Cortex of kidney (tissue), 1 donor: ENCODE data around the gene CTTNBP2.

Experiments
- DNase-seq: peaks from one replicate; lab custom pipeline; 2025; lab: John Stamatoyannopoulos, UW

The CTTNBP2 gene

DNA sequence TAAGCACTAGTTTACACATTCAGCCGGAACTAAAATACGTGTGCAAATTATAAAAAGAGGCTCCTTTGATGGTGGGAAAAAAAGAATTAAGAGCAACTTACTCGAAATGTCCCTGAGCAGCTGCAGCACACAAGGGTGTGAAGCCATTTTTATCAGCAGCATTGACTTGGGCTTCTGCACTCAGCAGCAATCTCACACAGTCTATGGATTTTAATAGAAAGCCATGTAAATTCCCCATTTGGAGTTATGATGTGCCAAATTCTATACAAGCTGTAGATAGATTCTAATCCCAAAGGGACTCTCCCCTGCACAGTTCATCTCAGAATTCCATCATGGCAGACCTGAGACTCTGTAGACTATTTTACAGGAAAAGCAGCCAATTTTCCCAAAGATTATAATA, 90.5 kb downstream of the CTTNBP2 start:
- DNase-seq, result no peak

DNA sequence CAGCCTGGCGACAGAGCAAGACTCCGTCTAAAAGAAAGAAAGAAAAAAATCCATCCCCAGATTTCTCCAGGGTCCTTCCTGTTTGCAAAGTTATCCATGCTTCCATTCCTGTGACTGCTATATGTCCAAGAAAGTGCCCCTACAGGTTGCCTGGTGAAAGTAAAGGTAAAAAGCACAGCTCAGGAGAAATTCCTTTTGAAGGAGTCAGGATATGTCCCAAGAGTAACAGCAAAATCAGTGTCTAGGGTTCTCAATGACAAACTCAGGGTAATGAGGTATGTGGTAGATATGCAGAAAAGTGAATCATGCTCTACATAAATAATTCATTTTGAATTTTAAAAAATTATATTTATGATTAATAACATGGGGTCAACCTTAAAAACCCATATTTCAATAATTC, 91.5 kb downstream of the CTTNBP2 start:
- no peak for DNase-seq

DNA sequence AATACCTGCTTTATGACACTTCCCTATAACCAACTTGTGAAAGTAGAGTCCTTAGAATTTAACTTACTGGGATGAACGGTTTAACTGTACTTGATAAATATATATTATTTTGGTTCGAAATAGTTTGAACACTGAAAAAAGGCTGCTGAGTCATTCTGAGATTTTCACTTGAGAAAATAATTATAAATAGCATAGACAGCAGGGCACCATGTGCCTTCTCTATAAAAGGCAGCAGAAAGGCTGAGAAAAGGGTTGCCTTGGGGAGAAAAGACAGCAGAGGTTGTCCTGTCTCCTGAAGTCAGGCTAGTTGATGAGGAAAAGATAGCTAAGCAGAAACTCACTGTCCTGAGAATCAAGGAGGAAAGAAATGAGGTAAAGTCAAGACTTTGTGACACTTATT, 92.4 kb downstream of the CTTNBP2 start:
- no peak for DNase-seq

DNA sequence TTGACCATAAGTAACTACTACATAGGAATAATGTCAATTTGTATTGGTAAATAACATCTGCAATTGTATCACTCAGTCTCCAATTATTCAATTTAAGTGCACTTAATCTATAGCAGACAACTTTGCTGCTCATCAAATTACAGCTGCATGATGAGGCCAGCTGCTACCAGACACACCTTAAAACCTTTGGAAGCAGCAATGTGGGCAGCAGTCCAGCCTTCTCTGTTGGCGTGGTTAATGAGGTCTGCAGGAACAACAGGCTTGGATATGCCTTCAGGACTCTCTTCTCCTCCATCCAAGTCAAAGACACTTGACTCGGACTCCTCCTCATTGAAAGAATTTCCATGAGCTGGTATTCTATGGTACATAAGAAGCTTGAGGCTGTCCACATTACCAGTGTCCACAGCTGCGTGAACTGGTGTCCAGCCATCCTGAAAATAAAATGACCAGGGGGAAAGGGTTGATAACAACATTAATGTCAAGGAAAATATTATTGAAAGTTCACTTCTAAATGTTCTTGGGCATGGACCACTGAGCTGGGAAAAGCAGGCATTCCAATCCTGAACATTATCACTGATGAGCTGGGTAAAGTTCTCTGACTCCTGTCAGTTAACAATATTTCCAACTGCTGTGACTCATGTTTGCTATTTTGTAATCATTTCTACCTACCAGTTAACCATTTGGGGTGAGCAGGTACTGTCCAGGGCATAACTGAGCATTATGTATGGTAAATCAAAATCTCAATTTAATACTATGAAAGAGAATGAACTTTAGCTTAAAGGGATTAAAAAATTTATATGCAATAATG, 95.7 kb downstream of the CTTNBP2 start:
- no peak for DNase-seq

DNA sequence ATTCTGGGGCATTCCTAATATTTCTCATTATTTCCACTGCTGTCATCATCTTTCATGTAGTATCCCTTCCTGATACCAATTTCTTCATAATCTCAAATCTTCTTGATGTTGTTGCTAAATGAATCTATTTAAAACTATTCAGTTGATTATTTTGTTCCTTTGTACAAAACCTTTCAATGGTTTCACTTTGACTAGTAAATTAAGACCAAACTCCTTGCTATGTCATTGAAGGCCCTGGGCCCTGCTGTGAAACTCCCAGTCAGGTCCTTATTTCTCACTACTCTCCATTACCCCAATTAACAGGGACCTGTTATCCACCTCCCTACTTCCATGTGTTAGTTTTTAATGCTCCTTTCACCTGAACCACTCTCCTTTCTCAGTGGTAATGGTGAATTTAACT, 97.0 kb downstream of the CTTNBP2 start:
- DNase-seq, result no peak

DNA sequence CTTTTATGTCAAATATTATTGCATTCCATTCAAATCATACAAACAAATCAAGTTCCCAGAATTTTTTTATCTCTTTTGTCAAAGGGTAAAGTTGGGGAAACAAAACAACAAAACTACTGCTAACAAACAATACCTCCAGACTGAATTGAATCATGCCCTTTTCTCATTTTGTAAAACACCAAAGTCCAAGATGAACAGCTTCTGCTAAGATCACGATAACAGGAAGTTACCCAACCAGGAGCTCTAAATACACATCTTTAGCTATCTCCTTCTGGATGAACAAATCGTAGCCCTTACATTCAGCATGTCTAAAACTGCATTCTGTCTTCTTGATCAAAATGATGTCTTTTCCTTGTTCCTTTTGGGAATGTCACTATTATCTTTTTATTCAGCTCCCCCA, 97.4 kb downstream of the CTTNBP2 start:
- no peak for DNase-seq

DNA sequence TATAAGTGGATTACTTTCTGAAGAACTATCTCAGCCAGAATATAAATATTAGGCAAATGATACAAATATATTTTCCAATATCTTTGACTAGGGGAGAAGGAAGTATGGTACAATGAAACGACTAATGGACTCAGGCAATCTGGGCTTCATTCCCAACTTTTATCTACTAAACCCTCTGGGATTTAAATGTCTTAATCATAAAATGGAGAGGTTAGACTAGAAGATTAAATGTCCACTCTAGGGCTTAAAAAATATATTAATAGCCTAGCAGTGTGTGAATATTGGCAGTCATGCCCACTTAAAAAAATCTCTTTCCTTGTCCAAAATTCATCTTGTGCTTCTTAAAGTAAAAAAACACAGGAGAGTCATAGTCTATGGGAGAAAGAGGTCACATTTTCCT, 98.3 kb downstream of the CTTNBP2 start:
- DNase-seq, result no peak

DNA sequence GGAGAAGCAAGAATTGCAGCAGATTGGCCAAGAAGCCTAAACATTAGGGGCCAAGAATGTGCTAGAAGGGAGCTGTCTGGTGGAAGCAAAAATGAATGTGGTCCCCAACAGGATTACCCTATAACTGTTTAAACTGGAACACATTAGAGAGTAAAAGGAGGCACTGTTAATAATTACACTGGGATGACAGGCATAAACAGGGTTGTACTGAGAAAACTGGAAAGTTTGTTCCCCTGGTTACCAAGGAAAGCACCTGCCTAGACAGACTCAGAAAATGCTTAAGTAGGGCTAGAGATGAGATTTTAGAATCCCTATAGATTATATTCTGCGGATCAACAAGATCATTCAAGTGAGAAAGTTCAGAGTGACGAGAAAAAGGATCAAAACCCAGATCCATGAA, 100.8 kb downstream of the CTTNBP2 start:
- no peak for DNase-seq

DNA sequence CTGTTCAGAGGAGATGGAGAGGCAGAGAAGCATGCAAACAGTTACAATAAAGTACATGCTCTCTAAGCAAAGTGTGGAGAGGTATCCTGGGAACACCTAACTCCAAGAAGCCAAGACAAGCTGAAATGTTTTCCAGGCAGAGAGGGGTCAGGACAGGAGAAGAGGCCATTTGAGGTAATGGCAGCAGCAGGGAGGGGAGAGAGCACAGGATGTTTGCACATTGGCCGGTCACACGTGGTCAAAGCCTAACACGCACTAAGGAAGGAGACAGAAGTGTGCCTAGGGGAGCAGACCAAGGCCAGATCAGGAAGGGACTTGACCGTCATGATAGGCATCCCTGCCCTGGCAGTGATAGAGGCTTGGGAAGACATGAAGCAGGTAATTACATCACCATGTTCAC, 101.5 kb downstream of the CTTNBP2 start:
- no peak for DNase-seq

DNA sequence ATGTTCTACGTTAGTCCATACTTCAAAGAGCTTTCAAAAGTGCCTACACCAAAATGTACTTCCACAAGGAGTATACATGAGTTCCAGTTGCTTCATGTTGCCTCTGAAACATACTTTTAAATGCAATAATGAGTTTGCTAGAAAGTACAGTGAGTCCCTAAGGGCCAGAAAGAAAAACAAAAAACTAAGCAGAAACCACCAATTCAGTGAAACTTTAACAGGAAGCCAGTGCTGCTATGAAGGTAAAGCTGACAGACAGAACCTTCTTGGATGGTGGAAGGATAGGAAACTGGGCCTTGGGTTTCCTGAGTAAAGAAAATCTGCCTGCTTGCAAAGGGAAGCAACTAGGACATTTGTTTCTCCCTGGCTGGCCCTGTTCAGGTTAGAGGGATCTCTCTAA, 104.2 kb downstream of the CTTNBP2 start:
- DNase-seq, result no peak

DNA sequence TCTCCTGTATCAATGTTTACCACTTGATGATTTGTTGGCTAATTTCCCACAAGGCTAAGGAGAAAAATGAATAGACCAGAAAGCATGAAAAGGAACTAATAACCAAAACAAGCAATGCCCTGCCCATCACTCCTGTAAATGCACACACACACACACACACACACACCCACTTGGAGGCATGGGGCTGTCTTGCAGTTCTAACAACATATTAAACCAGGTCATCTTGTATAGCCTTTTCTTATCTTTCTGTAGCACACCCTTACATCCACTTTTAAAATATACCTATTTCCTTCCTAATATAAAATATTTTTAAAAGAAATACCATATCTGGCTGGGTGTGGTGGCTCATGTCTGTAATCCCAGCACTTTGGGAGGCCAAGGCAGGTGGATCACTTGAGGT, 105.3 kb downstream of the CTTNBP2 start:
- no peak for DNase-seq

DNA sequence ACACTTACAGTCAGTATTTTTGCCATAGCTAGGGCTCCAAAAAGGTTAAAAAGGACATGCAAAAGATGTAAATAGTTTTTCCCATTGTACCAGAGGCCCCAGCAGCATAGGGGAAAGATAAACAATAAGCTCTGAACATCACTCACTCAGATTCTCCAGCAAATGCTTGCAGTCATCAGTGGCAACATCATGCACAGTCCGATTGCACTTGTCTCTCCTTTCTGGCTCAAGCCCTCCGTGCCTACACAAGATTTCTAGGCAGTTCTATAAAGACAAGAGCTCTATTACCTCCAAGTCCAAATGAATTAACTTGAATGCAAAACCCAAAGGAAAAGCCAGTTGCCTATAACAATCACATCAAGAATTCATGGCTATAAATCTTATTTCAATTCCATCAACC, 106.3 kb downstream of the CTTNBP2 start:
- DNase-seq, result no peak

DNA sequence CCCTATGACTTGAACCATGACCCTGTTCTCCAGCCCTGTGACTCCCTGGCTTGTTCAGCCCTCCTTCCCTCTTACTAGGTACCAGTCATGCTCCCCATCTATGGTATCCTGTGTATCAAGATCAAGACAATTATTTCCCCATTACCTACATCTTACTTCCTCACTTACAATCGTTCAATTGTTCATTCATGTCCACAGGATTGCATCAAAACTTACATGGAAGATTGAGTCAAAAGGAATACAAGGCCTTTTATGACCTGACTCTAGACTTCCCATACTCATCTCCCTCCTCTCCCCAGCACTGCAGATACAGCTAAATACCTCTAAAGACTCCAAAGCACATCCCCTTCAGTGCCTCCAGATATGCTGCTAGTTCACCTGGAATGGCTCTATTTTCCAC, 109.2 kb downstream of the CTTNBP2 start:
- no peak for DNase-seq

DNA sequence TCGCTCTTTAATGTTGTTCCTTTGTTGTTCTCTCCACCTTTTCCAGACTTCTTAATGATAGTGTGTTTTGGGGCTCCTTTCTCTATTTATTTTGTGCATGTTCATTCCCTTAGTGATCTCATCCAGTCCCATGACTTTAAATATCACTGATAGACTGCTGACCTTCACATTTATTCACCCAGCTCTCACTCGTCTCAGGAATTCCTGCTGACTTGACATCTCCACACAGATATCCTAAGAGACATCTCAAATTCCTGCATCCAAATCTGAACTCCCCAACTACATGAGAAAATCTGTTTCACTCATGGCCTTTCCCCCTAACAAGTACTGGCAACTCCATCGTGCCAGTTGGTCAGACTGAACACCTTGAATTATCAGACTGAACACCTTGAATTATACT, 111.2 kb downstream of the CTTNBP2 start:
- no peak for DNase-seq

DNA sequence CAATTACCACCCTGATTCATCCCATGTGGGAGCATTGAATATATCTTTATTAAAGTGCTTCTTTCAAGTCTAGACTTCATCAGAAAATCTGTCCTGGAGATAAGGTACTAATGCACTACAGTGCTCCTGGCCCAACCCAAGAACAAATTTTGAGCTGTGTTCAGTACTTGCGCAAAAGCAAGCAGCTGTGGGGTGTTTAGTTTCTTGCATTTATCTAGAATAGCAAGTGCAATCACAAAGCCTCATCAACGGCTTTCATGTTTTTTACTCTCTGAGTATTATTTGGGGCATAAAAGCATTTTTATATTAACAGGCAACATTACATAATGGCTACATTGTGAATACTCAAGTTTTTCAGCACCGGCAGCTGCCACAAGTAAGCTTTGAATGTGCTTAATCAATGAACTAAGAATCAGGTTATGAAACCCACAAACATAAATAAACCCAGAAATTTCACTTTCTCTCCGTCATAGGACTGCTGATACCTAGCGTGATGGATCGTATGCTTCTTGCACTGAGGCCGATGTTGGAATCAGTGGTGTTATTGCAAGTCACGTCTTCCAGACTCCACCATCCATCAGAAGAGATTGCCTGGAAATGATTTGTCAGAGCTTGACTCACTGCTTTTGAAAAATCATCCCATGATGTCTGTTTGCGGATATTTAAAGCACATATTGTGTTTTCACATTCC, 113.1 kb downstream of the CTTNBP2 start:
- DNase-seq, result no peak

DNA sequence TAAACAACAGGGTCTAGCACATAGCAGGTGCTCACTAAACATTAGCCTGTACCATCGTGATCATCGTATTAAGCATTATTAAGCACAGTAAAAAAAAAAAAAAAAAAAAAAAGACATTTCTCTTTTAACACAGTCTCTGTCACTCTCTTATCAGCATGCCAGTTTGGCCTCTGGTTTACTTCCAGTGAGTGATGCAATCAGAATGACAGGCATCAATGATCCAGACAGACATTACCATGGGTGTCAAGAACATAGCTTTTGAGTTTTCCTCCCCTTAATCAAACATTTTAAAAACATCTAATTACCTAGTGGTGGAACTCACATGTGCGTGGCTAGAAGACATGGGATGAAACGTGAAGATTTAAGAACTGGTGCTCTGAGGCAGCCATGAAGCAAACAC, 115.8 kb downstream of the CTTNBP2 start:
- no peak for DNase-seq

DNA sequence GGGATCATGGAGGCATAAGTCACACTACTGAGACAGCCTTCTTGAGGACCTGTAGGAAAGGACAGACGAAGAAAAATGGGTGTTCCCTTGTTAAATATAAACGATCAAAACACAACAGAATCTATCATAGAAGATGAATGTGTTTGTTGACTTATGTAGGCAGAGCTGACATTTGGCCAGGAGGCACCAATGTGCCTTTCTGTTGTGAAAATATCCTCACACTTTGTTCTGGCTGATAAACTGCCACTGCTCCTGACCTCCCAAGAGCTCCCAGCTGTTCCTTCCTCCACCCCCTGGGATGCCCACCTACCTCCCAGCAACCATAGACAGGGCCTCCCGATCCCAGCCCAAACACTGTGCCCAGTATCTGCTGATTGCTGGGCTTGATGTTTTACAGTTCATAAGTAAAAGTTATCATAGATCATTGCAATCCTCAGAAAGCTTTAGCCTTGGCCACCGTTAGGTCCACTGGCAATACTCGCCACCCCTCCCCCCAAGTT, 116.6 kb downstream of the CTTNBP2 start:
- DNase-seq, result no peak

DNA sequence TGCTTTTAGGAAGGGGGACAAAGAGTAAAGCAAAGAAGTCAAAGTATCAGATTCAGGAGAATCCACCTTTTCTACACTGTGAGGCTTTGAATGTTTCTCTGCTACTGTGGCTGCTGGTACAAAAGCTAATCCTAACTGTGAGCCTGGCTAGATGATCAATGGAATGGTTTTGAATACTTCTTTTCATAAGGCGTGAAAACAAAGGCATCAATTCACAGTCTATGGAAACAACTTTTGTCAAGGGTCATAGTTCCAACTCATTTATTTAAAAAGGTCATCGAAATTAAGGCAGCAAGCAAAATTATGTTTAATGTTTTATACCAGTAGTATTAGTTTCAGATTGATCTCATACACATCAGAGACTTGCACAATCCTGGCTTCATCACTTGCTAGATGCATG, 118.1 kb downstream of the CTTNBP2 start:
- no peak for DNase-seq

DNA sequence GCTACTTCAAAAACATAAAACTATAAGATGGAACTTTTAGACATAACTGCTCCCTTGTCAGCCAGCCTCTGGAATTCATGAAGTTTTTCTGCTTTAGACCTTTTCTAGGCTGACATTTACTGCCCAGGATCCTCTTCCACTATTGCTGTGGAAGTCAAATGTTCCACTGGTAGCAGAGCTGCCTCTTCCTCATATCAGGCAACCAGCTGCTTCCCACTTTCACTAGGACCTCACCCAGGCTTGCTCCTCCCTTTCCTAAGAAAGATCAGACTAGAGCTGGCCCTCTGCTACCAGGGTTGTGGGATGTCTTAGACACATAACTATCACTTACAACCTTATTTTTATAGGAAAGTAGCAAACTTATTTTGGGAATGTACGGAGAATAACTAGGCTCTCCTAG, 121.5 kb downstream of the CTTNBP2 start:
- DNase-seq, result no peak

DNA sequence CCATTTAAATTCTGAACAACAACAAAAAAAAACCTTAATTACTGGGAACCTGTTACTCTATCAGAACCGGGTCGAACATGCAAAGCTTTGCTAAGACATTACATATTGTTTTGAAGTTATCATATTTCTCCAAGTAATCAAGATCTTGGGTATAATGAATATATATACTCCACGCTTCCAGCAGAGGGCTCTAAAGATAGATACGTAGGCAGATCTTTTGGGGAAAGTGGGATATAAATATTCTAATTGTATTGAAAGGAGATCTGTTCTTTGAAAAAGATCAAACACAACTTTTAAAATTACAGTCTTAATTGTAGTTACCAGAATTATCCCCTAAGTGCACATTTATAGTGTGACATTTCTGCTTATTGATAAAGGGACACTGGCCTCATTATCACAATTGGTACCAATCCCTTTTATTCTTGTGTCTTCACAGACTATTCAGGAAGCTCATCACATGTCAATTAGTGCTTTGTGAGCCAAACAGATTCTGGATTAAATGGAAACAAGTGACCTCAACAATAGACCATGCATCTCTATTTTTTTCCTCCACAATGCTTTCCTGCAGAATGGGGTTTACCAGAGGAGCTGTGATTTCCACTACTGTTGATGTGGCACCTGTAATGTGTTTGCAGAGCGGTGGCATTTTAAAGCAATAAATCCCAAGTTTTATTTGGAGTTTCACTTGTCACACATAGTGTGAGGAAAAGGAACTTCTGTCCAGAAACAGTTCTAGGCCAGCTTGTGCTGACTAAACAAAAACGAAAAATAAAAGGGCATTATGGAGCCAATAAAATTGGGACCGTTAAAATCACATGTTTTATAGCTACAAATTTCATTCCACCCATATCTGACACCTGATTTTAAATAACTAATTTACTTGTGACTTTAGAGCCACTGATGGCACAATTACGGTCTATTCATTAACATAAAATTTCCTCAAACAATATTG, 122.4 kb downstream of the CTTNBP2 start:
- DNase-seq, result no peak

DNA sequence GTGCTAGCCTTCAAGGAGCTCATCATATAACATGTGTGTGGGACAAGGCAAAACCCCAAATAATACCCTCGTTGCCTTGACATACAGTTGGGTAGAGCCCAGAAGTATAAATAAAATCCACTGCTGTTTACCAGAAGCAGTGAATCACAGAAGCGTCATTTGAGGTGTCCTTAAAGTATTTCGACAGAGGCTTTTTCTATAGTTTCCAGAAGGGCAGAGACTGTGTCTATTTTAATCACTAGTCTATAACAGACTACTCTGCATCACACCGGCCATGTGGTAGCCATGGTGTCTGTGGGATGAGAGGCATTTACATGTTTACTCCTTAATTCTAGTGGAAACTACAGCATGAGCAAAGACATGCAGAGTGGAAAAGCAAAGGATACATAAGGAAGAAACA, 131.3 kb downstream of the CTTNBP2 start:
- no peak for DNase-seq

DNA sequence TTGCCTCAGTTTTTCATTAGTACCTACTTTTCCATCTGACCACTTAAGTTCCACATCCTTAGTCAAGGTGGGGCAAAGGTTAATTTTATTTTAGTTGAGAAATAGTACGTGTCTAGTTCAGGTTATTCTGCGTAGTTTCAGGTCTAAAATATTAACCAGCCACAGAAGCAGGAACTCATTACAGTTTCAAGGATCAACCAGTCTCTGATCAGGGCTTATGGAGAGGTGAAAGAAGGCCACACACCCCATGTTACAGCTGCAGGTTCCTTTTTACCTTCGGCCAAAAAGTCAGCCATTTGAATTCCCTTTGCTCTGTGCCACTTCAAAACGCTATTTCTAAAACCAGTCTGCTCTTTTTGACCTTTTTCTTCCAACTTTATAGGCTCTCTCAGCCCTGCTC, 134.2 kb downstream of the CTTNBP2 start:
- no peak for DNase-seq
